ENCODE data around the gene EPHB1.

Gene EPHB1

DNA sequence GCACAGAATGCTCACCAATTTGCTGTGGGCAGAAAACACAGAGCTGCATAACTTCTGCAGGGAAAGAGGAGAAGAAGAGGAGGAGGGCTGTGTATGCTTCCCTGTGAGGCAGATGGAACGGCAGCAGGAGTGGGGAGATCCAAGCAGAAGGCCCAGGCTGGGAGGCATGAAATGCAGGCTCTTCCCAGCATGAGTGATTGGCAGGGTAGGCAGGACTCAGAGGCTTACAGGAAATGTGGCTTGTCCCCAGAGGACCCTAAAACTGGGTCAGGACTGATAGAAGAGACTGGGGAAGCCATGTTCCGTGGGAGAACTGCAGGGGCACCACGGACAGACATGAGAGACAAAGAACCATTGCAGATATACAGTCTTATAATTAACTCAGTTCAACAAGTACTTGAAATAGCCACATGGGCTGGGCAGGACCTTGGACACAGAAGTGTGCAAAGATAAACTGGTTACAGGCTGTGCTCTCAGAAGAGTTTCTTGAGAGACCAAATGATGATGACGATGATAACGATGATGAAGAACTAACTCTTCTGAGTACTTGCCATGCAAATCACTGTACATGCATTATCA is 286.9 kb downstream of the EPHB1 start:
- Histone ChIP-seq H3K27ac (no peak overlapping the region), H3K27me3 (no peaks in the 10 kb centered on the region), H3K9me3 (no peaks in the 10 kb centered on the region), H3K4me3 (ENCODE audit: low read depth in 1 of 2, low read length in 1 of 2) (no peak overlapping the region), H3K4me1 (ENCODE audit: control insufficient read depth in 1 of 2, insufficient read depth in 1 of 2, low read depth in 1 of 2, low read length in 1 of 2) (no peaks in the 10 kb centered on the region), H3K36me3 (no peaks in the 10 kb centered on the region)
- no peak for TF ChIP-seq CTCF (IDR thresholded peaks at IDR 0.05)

DNA sequence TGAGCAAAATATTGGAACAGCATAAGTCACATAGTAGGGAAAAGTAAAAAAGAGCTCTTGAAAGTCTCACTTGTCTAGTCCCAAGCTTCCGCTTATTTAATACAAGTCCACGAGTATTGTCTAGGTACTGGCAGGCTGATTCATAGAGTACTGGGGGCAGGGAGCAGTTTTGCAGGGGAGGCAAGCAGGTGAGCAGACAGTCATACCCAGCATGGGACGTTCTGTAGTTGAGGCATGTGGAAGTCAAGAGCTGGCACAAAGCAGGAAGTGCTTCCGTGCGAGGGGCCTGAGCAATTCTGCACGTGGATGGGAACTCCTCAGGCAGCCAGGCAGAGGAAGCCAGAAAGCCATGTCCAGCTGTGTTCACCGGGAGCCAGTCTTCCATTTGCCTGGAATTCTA is 287.6 kb downstream of the EPHB1 start:
- no peak for TF ChIP-seq CTCF (IDR thresholded peaks at IDR 0.05)
- no peaks in the 10 kb centered on the region for H3K27me3 ChIP-seq
- H3K4me3 ChIP-seq (ENCODE audit: low read depth in 1 of 2, low read length in 1 of 2), result no peak overlapping the region
- no peaks in the 10 kb centered on the region for H3K9me3 ChIP-seq
- H3K36me3 ChIP-seq, result no peaks in the 10 kb centered on the region
- no peaks in the 10 kb centered on the region for H3K4me1 ChIP-seq (ENCODE audit: control insufficient read depth in 1 of 2, insufficient read depth in 1 of 2, low read depth in 1 of 2, low read length in 1 of 2)
- H3K27ac ChIP-seq, result no peak overlapping the region

DNA sequence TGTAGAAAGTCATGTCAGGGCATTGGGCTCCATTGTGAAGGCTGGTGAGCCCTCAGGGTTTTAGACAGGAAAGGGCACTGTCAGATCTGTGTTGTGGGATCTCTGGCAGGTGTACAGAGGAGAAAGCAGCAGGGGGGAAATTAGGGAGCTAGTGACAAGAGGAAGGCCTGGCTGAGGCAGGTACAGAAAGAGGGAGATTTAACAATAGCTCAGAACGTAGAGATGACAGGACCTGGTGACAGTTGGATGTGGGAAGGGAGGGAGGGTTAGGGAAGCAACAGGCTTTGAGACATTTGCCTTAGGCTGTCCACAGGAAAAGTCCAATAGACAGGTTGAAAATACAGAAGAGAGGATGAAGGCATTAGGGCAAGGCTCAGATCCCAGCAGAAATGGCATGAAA is 288.1 kb downstream of the EPHB1 start:
- H3K36me3 ChIP-seq, result no peaks in the 10 kb centered on the region

DNA sequence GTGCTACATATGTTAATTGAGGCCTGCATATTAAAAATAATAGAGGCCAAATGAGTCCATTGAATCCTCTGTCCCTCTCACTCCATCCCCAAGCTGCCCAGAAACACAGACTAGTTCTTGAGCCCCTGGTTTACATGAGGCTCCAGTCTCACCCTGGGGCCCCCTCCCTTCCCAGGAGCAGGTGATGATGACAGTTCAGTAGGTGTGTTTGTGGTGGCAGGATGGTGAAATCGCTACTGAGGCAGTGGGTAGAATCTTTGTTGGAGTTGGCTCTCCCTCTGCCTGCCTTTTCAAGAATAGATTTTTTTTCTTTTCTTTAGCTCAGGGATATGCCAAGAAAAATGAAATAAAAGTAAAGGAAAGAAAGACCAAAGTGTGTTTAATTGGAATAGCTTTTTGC is 288.7 kb downstream of the EPHB1 start:
- no peak for TF ChIP-seq CTCF (IDR thresholded peaks at IDR 0.05)
- H3K27ac ChIP-seq, result no peak overlapping the region
- H3K36me3 ChIP-seq, result no peaks in the 10 kb centered on the region
- no peaks in the 10 kb centered on the region for H3K9me3 ChIP-seq
- H3K4me3 ChIP-seq (ENCODE audit: low read depth in 1 of 2, low read length in 1 of 2), result no peak overlapping the region
- no peaks in the 10 kb centered on the region for H3K4me1 ChIP-seq (ENCODE audit: control insufficient read depth in 1 of 2, insufficient read depth in 1 of 2, low read depth in 1 of 2, low read length in 1 of 2)
- H3K27me3 ChIP-seq, result no peaks in the 10 kb centered on the region

More for the DNA sequence above, 288.1 kb downstream of the EPHB1 start:
- H3K9me3 ChIP-seq, result no peaks in the 10 kb centered on the region
- no peak overlapping the region for H3K27ac ChIP-seq
- H3K4me3 ChIP-seq (ENCODE audit: low read depth in 1 of 2, low read length in 1 of 2), result no peak overlapping the region
- H3K4me1 ChIP-seq (ENCODE audit: control insufficient read depth in 1 of 2, insufficient read depth in 1 of 2, low read depth in 1 of 2, low read length in 1 of 2), result no peaks in the 10 kb centered on the region
- no peak for TF ChIP-seq CTCF (IDR thresholded peaks at IDR 0.05)
- H3K27me3 ChIP-seq, result no peaks in the 10 kb centered on the region

DNA sequence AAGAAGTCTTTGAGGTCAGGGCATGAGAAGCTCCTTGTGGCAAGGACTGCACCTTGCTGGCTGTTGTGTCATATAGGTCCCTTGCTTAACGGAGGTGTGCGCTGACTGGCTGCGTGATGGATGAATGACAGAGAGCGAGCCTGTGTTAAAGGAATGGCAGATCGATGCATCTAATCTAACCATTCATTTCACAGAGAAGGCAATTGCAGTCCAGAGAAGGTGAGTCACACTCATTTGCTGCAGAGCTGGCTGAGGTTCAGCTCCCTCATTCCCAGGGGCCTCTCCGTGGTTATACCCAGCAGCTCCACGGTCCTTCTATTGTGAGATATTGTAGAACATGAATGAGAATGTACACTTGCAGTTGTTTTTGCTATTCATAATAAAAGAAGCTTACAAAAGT is 289.3 kb downstream of the EPHB1 start:
- no peaks in the 10 kb centered on the region for H3K9me3 ChIP-seq
- H3K27ac ChIP-seq, result no peak overlapping the region
- no peak overlapping the region for H3K4me3 ChIP-seq (ENCODE audit: low read depth in 1 of 2, low read length in 1 of 2)
- H3K4me1 ChIP-seq (ENCODE audit: control insufficient read depth in 1 of 2, insufficient read depth in 1 of 2, low read depth in 1 of 2, low read length in 1 of 2), result no peaks in the 10 kb centered on the region
- no peaks in the 10 kb centered on the region for H3K27me3 ChIP-seq
- no peak for TF ChIP-seq CTCF (IDR thresholded peaks at IDR 0.05)
- H3K36me3 ChIP-seq, result no peaks in the 10 kb centered on the region

- H3K36me3 ChIP-seq, result no peaks in the 10 kb centered on the region
- H3K4me1 ChIP-seq (ENCODE audit: control insufficient read depth in 1 of 2, insufficient read depth in 1 of 2, low read depth in 1 of 2, low read length in 1 of 2), result no peaks in the 10 kb centered on the region
- no peak overlapping the region for H3K4me3 ChIP-seq (ENCODE audit: low read depth in 1 of 2, low read length in 1 of 2)
- no peak overlapping the region for H3K27ac ChIP-seq
- TF ChIP-seq CTCF (IDR thresholded peaks at IDR 0.05), result no peak
- no peaks in the 10 kb centered on the region for H3K27me3 ChIP-seq
- H3K9me3 ChIP-seq, result no peaks in the 10 kb centered on the region
Measured at GRCh38 chr3:135084976-135085375, 289.9 kb downstream of the EPHB1 start.

Data from neutrophil (primary cell).